GM21825 (cell line): Measurements from ENCODE around the gene SLC9A7.

ENCODE experiments used
- ATAC-seq: cut with Tn5 transposase; IDR thresholded peaks from one replicate; pipeline ENCODE4 v1.9.1; 2021; ENCODE audit warnings: mild to moderate bottlenecking, moderate library complexity; ENCODE audit not compliant: unreplicated experiment

SLC9A7 gene

GRCh38 chrX:46575586-46575985 is 183.3 kb downstream of the SLC9A7 start:
- no peak for ATAC-seq

GRCh38 chrX:46574774-46575381 is 184.0 kb downstream of the SLC9A7 start:
- ATAC-seq, result no peak

GRCh38 chrX:46573892-46574773 is 184.8 kb downstream of the SLC9A7 start:
- ATAC-seq, result peak; percentile 23

GRCh38 chrX:46573331-46573891 is 185.5 kb downstream of the SLC9A7 start, which contains the start of gene CHST7:
Gene CHST7 (plus strand): TSS chrX:46573765. CDS start chrX:46573932, 167 bp downstream.
- peak; percentile 43 for ATAC-seq

GRCh38 chrX:46572340-46572936 is 186.5 kb downstream of the SLC9A7 start:
- ATAC-seq, result peak; percentile 40

GRCh38 chrX:46571423-46572339 is 187.2 kb downstream of the SLC9A7 start:
- no peak for ATAC-seq

- no peak for ATAC-seq
These were observed 189.3 kb downstream of the SLC9A7 start for GRCh38 chrX:46569621-46570020.

GRCh38 chrX:46567388-46567787 is 191.5 kb downstream of the SLC9A7 start:
- no peak for ATAC-seq

- ATAC-seq, result peak; percentile 99
These were observed 196.9 kb downstream of the SLC9A7 start for GRCh38 chrX:46561824-46562657.

GRCh38 chrX:46559062-46559461 is 199.9 kb downstream of the SLC9A7 start:
- ATAC-seq, result no peak

- no peak for ATAC-seq
These were observed 204.0 kb downstream of the SLC9A7 start for GRCh38 chrX:46554942-46555341.

- no peak for ATAC-seq
These were observed 205.0 kb downstream of the SLC9A7 start for GRCh38 chrX:46553935-46554334.

- no peak for ATAC-seq
These were observed 207.3 kb downstream of the SLC9A7 start for GRCh38 chrX:46551494-46552128.

- ATAC-seq, result no peak
These were observed 209.0 kb downstream of the SLC9A7 start for GRCh38 chrX:46549914-46550313.
